BLaER1 treated with 17β-estradiol and CSF1 and Interleukin-3, amounts not matched to agents 10 nM and 100 nM (cell line): ENCODE data around the gene PSMD6.

Experiments used
- H3K27ac ChIP-seq, 11 experiments: shearing (Covaris generic); formaldehyde crosslinking; 2 replicates each; pipeline ENCODE4 v1.8.1; 2022
- H3K27me3 ChIP-seq, 11 experiments: shearing (Covaris generic); formaldehyde crosslinking; 2 replicates each; pipeline ENCODE4 v1.8.1; 2022
- H3K36me3 ChIP-seq, 11 experiments: shearing (Covaris generic); formaldehyde crosslinking; 2 replicates each; pipeline ENCODE4 v1.8.1; 2022
- H3K4me1 ChIP-seq, 10 experiments: shearing (Covaris generic); formaldehyde crosslinking; 2 replicates each; pipeline ENCODE4 v1.8.1; 2022
- H3K4me2 ChIP-seq, 11 experiments: shearing (Covaris generic); formaldehyde crosslinking; 2 replicates each; pipeline ENCODE4 v1.8.1; 2022
- H3K4me3 ChIP-seq, 10 experiments: shearing (Covaris generic); formaldehyde crosslinking; 2 replicates each; pipeline ENCODE4 v1.8.1; 2022
- H3K9ac ChIP-seq, 11 experiments: shearing (Covaris generic); formaldehyde crosslinking; 2 replicates each; pipeline ENCODE4 v1.8.1; 2022
- H3K9me3 ChIP-seq, 11 experiments: shearing (Covaris generic); formaldehyde crosslinking; replicated peaks in 1 of 11; 2 replicates each; pipeline ENCODE4 v1.8.1; 2022
- H4K20me1 ChIP-seq, 11 experiments: shearing (Covaris generic); formaldehyde crosslinking; 2 replicates each; pipeline ENCODE4 v1.8.1; 2022
- Cebpa-rat ChIP-seq, 11 experiments: shearing (Covaris generic); IDR thresholded peaks; 2 replicates each; pipeline ENCODE4 v1.8.1; 2022

Gene PSMD6

GRCh38 chr3:64038253-64038767 is 15.0 kb upstream of the PSMD6 start:
- Histone ChIP-seq H3K4me1 (peaks cover 0 to 21% (median 1%) of the 10 kb centered on the region in 10 experiments; a peak in 4 of 20 replicates), H3K9me3 (peaks cover 10 to 15% (median 12%) of the 10 kb centered on the region in 11 experiments), H3K9ac (no peak overlapping the region), H3K27me3 (no peaks in the 10 kb centered on the region), H3K36me3 (no peaks in the 10 kb centered on the region), H3K4me2 (peak overlapping the region in 2 of 11 experiments; percentile 4 to 14; a peak in 1 of 22 replicates), H4K20me1 (no peaks in the 10 kb centered on the region), H3K27ac (no peak overlapping the region), H3K4me3 (no peak overlapping the region)
- no peak for TF ChIP-seq Cebpa-rat (IDR thresholded peaks at IDR 0.05)

- Histone ChIP-seq H4K20me1 (no peaks in the 10 kb centered on the region), H3K4me3 (no peak overlapping the region), H3K4me2 (no peak overlapping the region), H3K9me3 (peaks cover 10 to 15% (median 12%) of the 10 kb centered on the region in 11 experiments), H3K27me3 (no peaks in the 10 kb centered on the region), H3K9ac (no peak overlapping the region), H3K4me1 (peaks cover 0 to 29% (median 1%) of the 10 kb centered on the region in 10 experiments; a peak in 4 of 20 replicates), H3K36me3 (no peaks in the 10 kb centered on the region), H3K27ac (no peak overlapping the region)
- TF ChIP-seq Cebpa-rat (IDR thresholded peaks at IDR 0.05) = no peak
Observed at GRCh38 chr3:64037084-64037483, 13.8 kb upstream of the PSMD6 start.

GRCh38 chr3:64033069-64033468 is 9.8 kb upstream of the PSMD6 start:
- Histone ChIP-seq H4K20me1 (no peaks in the 10 kb centered on the region), H3K27ac (no peak overlapping the region), H3K4me3 (no peak overlapping the region), H3K9ac (no peak overlapping the region), H3K27me3 (no peaks in the 10 kb centered on the region), H3K4me1 (peaks cover 0 to 16% (median 4%) of the 10 kb centered on the region in 10 experiments; a peak in 8 of 20 replicates), H3K36me3 (no peaks in the 10 kb centered on the region), H3K4me2 (no peak overlapping the region; a peak in 1 of 22 replicates), H3K9me3 (peaks cover 10 to 15% (median 12%) of the 10 kb centered on the region in 11 experiments)
- no peak for TF ChIP-seq Cebpa-rat (IDR thresholded peaks at IDR 0.05)

GRCh38 chr3:64031540-64032508 is 8.5 kb upstream of the PSMD6 start:
- no peaks in the 10 kb centered on the region for H3K27me3 ChIP-seq
- H3K4me3 ChIP-seq = no peak overlapping the region
- no peaks in the 10 kb centered on the region for H3K36me3 ChIP-seq
- H4K20me1 ChIP-seq = no peaks in the 10 kb centered on the region
- H3K4me1 ChIP-seq = peaks cover 0 to 14% (median 4%) of the 10 kb centered on the region in 10 experiments; a peak in 7 of 20 replicates
- no peak overlapping the region for H3K27ac ChIP-seq
- TF ChIP-seq Cebpa-rat (IDR thresholded peaks at IDR 0.05) = no peak
- no peak overlapping the region for H3K4me2 ChIP-seq
- peaks cover 10 to 15% (median 12%) of the 10 kb centered on the region in 11 experiments for H3K9me3 ChIP-seq
- H3K9ac ChIP-seq = 0 out of 22 replicates have a peak overlapping the region, but pooled peaks of 1 of the 11 experiments have one; percentile 4

GRCh38 chr3:64030741-64031140 is 7.4 kb upstream of the PSMD6 start:
- Histone ChIP-seq H3K4me3 (peak overlapping the region; percentile 31 to 63 (median 42); a peak in 16 of 20 replicates), H3K27me3 (no peaks in the 10 kb centered on the region), H3K9me3 (peaks cover 10 to 15% (median 12%) of the 10 kb centered on the region in 11 experiments), H3K9ac (peak overlapping the region in 6 of 11 experiments; percentile 11 to 54 (median 38); a peak in 7 of 22 replicates), H3K27ac (peak overlapping the region in 3 of 11 experiments; percentile 19 to 57 (median 30); a peak in 2 of 22 replicates), H3K36me3 (no peaks in the 10 kb centered on the region), H3K4me1 (peaks cover 0 to 14% (median 4%) of the 10 kb centered on the region in 10 experiments; a peak in 7 of 20 replicates), H3K4me2 (peak overlapping the region; percentile 67 to 90 (median 74)), H4K20me1 (no peaks in the 10 kb centered on the region)
- TF ChIP-seq Cebpa-rat (IDR thresholded peaks at IDR 0.05) = no peak

- no peak overlapping the region for H3K9ac ChIP-seq
- no peaks in the 10 kb centered on the region for H4K20me1 ChIP-seq
- no peak for TF ChIP-seq Cebpa-rat (IDR thresholded peaks at IDR 0.05)
- no peaks in the 10 kb centered on the region for H3K27me3 ChIP-seq
- H3K4me3 ChIP-seq = no peak overlapping the region
- H3K36me3 ChIP-seq = no peaks in the 10 kb centered on the region
- peaks cover 0 to 14% (median 4%) of the 10 kb centered on the region in 10 experiments; a peak in 7 of 20 replicates for H3K4me1 ChIP-seq
- H3K27ac ChIP-seq = no peak overlapping the region
- H3K9me3 ChIP-seq = peaks cover 6 to 11% (median 8%) of the 10 kb centered on the region in 11 experiments
- no peak overlapping the region for H3K4me2 ChIP-seq
Observed at GRCh38 chr3:64029287-64029686, 6.0 kb upstream of the PSMD6 start.

- Histone ChIP-seq H3K36me3 (no peaks in the 10 kb centered on the region), H3K9ac (no peak overlapping the region), H3K4me3 (no peak overlapping the region), H3K27me3 (no peaks in the 10 kb centered on the region), H3K9me3 (peaks cover under 1 to 5% (median 3%) of the 10 kb centered on the region in 11 experiments; a peak in 20 of 22 replicates), H3K4me1 (peaks cover 0 to 14% (median 6%) of the 10 kb centered on the region in 10 experiments; a peak in 8 of 20 replicates), H3K27ac (no peak overlapping the region), H3K4me2 (no peak overlapping the region), H4K20me1 (no peaks in the 10 kb centered on the region)
- TF ChIP-seq Cebpa-rat (IDR thresholded peaks at IDR 0.05) = no peak
Observed at GRCh38 chr3:64028754-64029153, 5.5 kb upstream of the PSMD6 start.

- H3K36me3 ChIP-seq = no peaks in the 10 kb centered on the region
- H3K9me3 ChIP-seq = no peaks in the 10 kb centered on the region
- peaks cover 0 to 4% (median 2%) of the 10 kb centered on the region in 11 experiments; a peak in 7 of 22 replicates for H4K20me1 ChIP-seq
- H3K4me1 ChIP-seq = peaks cover 0 to 14% (median 5%) of the 10 kb centered on the region in 10 experiments; a peak in 9 of 20 replicates
- H3K27ac ChIP-seq = no peak overlapping the region
- H3K27me3 ChIP-seq = no peaks in the 10 kb centered on the region
- TF ChIP-seq Cebpa-rat (IDR thresholded peaks at IDR 0.05) = no peak
- H3K4me2 ChIP-seq = no peak overlapping the region
- H3K4me3 ChIP-seq = no peak overlapping the region
- no peak overlapping the region for H3K9ac ChIP-seq
Observed at GRCh38 chr3:64027658-64028057, 4.4 kb upstream of the PSMD6 start.

- H3K9ac ChIP-seq = no peak overlapping the region
- no peak for TF ChIP-seq Cebpa-rat (IDR thresholded peaks at IDR 0.05)
- peaks cover 2 to 7% (median 5%) of the 10 kb centered on the region in 11 experiments; a peak in 20 of 22 replicates for H3K36me3 ChIP-seq
- no peak overlapping the region for H3K27ac ChIP-seq
- peaks cover 0 to 16% (median 13%) of the 10 kb centered on the region in 11 experiments; a peak in 14 of 22 replicates for H4K20me1 ChIP-seq
- no peak overlapping the region for H3K4me2 ChIP-seq
- H3K4me3 ChIP-seq = no peak overlapping the region
- H3K9me3 ChIP-seq = no peaks in the 10 kb centered on the region
- H3K27me3 ChIP-seq = no peaks in the 10 kb centered on the region
- H3K4me1 ChIP-seq = peaks cover 12 to 26% (median 16%) of the 10 kb centered on the region in 10 experiments
Observed at GRCh38 chr3:64026346-64026745, 3.1 kb upstream of the PSMD6 start.
